T-helper 2 cell (primary cell): Measurements from ENCODE around the gene BIN1.
"Not testable (repeated sequence)": the region's sequence is repeated elsewhere in the genome, so short reads cannot be mapped to it uniquely, and the experiment has no call there.

Experiments
- DNase-seq, 5 experiments: peaks; one replicate each; pipeline versions ENCODE4 v3.0.0 to v3.0.0-alpha.2; 2012 to 2022

BIN1 gene

DNA sequence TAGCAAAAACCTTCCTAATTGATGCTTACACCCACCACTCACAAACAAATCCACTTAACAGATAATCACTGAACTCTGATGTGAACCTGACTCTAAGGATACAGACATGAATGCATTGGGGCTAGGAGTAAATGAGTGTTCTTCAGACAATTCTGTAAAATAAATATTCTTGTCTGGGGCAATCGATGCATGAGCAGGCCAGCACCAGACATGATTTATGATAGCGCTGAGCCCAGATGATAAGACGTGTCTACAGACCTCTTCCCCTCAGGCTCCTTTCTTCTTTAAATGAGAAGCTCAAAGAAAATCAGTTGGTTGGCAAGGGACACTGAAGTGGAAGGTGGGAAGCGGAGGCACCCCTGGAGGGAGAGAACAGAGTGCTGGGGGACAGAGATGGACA lies 27.3 kb upstream of the BIN1 start:
- no peak for DNase-seq

DNA sequence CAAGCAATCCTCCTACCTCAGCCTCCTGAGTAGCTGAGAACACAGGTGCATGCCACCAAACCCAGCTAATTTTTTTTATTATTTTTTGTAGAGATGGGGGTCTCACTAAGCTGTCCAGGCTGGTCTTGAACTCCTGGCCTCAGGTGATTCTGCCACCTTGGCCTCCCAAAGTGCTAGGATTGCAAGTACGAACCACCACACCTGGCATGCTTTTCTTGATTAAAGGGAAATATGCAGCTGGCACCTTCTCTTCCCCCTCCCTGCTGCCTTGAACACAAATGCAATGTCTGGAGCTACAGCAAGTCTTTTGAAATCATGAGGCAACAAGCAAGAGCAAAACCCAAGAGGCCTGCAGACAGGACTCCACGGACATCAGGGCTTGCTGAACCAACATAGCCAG lies 26.8 kb upstream of the BIN1 start:
- DNase-seq, result no peak

DNA sequence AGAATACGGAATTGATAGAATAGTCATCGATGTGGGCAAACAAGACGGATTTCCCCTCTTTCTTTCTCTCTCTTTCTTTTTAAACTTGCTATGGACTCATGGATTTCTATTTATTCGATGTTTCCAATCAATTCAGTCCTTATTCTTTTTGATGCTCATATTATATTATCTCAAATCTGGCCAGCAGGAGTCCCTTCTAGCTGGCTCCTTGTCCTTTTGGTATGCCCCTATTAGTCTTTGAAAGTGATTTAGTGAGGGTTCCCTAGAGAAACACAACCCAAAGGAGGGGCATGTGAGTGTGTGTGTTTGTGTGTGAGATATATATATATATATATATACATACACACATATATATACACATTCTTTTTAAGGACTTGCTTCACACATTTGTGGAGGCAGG lies 23.5 kb upstream of the BIN1 start:
- no peak for DNase-seq

DNA sequence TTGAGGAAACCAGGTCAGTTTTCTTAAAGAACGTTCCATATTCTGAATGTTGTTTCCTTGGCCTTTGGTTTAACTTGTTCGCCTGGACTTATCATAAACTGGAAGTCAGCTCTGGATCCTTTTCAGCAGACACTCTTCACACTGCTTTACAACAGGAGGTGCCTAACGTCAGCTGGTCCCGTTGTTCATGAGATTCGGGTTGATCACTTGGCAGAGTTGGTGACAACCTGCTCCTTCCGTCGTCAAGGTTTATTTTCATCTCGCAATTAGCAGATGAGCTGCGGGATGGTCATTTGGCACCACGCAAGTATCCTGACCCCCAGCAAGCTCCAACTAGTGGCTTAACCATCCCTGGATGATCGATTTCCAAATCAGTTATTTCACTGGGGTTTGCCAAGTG lies 23.0 kb upstream of the BIN1 start:
- DNase-seq, result no peak

DNA sequence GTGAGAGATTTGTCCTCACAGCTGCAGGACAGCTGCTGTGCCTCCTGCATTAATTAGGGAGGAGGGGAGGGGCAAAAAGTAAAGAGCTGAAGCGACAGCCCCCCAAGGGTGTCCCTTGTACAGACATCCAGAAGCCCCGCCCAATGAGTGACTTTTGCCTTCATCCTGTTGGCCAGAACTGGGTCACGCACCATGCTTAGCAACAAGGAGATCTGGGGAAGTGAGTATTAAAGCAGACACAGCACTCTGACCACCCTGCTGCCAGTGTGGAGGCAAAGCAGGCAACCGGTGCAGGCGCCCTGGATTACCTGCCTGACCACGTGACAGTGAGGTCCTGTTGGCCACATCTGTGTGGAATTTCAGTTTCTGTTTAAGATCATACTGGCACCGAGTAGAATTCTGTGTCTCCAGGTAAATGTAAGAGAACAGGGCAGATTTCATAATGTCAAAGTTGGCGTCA lies 21.5 kb upstream of the BIN1 start:
- DNase-seq, result no peak

DNA sequence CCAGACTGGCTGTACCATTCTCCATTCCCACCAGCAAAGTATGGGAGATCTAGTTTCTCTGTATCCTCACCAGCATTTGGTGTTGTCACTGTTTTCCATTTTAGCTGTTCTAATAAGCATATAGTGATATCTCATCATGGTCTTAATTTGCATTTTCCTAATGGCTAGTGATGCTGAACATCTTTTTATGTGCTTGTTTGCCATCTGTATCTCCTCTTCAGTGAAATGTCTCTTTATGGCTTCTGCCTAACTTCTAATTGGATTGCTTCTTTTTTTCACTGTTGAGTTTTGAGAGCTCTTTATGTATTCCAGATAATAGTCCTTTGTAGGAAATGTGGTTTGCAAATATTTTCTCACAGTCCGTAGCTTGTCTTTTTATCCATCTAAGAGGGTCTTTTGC lies 18.9 kb upstream of the BIN1 start:
- DNase-seq, result no peak

DNA sequence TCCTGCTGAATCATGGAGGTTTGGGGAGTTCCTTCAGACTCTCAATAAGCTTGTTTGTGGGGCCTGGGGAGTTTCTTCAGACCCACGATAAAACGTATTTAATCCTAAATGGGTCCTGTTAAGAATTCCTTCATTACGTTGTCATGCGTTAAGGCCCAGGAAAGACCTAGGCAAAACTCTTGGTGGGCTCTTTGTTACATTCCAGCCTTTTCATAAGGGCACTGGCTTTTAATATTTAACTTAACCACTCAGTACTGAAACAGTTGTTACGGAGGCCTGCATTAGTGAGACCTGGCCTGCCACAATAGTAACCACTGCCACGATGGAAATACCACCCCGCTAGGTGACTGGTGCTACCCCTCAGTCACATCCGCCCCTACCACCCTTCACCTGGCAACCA lies 17.5 kb upstream of the BIN1 start:
- no peak for DNase-seq

DNA sequence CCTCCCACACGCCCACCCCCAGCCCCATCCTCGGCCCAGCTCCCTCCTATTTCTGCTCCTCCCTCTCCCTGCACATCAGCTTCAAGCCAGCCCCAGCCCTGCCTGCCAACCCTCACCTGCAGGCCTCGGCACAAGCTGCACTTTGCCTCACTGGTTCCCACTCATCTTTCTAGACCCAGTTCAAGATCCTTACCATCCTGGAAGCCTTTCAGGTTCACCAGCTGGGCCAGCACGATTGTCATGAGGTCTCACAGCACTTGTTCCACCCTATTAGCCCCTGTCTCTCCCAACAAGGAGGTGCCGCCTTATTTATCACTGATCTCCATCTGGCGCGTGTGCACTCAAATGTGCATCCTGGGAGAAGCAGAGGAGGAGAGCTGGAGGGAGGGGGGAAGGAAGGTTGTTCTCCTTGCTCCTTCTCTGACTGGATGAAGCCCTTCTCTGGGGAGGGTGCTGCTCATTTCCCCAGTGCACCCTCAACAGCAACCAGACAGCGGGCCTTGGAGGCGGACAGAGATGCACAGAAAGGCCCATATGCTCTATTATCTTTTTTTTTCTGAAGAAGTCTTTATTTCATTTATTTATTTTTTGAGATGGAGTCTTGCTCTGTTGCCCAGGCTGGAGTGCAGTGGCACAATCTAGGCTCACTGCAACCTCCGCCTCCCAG lies 15.5 kb upstream of the BIN1 start:
- DNase-seq, result no peak

DNA sequence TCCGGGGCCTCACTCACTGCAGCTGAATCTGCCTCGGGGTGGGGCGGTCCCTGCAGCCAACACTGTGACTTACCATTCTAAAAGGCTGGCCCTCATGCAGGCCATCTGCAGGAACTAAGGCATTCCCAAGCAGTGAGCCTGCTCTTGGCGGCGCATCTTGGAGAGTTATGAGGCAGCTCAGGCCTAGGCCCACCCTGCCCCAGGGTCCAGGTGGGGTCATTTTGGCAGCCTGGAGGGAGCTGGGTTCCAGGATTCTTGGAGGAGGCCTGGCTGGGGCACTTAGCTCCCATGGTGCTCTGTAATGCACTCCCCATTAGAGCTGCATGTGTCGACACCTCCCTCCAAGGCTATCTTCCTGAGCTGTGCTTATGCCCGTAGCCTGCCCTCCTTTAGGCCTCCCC lies 14.8 kb upstream of the BIN1 start:
- no peak for DNase-seq

DNA sequence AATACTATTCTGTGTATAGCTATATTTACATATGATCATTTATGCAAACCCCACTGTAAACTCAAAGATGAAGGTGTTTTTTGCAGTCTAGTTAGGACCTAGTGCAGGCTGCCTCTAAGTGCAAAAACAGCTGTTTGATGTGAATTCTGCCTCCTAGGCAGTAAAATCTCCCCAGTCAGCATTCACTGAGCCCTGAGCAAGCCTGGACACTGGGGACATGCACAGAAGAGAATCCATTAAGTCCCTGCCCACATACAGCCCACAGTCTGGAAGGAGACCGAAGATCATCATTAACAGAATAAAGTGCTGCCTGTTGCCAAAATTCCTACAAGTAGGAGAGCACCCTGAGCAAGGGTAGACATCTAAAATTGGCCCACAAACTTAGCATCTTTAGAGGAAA lies 14.4 kb upstream of the BIN1 start:
- no peak for DNase-seq

DNA sequence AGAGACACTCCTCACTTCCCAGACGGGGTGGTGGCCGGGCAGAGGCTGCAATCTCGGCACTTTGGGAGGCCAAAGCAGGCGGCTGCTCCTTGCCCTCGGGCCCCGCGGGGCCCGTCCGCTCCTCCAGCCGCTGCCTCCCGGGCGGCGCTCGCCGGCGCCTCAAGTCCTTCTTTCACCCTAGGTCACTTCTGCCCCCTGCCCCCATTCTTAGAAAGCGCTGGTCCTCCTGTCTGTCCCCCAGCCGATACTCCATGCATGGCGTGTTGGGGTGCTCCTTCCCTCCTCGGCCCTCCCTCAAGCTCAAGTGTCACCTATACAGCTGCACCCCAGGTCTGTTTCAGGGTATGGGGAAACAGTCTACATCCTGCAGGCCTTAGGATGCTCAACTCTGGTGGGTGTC lies 13.5 kb upstream of the BIN1 start:
- DNase-seq, result not testable (repeated sequence)

DNA sequence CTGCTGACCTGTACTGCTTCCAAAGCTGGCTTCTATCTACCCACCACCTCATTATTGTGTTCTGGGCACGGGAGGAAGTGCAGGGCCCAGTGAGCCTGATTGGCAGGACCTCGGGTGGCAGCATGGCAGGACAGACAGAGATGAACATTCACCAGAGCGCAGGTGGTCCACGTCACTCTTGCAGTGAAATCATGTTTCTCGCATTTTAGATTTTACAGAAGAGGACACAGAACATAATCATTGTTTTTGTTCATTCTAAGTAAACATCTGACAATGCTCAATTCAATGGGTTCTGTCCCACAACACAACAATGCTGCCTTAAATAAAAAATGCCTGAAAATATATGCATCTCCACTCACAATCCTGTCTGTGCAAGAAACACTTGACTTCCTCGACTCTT lies 11.5 kb upstream of the BIN1 start:
- no peak for DNase-seq

DNA sequence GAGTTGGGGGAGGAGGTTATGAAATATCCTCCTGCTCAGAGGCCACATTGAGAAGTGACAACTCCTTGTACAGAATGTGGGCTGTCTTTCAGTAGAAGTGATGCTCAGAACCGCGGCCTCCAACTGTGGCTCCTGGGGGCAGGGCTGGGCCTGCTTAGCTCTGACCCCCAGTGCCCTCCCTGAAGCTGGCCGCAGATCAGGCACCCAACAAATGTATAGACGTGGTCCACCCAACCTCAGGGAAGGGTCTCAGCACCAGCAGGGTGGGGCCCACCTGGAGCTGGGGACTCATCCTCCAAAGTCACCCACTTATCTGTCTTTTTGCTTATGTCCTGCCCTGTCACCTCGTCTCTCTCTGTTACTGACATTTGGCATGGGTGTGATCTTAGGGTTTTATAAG lies 11.1 kb upstream of the BIN1 start:
- DNase-seq, result no peak

DNA sequence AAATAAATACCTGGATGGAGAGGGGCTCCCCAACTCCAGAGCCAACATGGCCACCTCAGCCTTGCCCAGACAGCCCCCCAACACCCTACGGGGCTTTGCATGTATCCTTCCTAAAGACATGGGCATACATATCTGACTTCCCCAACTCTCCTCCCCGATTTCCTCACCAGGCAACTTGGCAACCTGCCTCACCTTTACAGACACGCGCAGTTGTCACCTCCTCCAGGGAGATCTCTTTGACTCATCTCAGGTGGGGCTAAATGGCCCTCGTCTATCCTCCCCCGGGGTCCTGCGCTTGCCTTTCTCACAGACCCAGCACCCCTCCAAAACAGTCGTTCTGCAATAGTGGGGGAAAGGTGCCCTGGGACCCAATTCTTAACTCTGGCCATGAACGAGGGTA lies 10.6 kb upstream of the BIN1 start:
- DNase-seq, result no peak

DNA sequence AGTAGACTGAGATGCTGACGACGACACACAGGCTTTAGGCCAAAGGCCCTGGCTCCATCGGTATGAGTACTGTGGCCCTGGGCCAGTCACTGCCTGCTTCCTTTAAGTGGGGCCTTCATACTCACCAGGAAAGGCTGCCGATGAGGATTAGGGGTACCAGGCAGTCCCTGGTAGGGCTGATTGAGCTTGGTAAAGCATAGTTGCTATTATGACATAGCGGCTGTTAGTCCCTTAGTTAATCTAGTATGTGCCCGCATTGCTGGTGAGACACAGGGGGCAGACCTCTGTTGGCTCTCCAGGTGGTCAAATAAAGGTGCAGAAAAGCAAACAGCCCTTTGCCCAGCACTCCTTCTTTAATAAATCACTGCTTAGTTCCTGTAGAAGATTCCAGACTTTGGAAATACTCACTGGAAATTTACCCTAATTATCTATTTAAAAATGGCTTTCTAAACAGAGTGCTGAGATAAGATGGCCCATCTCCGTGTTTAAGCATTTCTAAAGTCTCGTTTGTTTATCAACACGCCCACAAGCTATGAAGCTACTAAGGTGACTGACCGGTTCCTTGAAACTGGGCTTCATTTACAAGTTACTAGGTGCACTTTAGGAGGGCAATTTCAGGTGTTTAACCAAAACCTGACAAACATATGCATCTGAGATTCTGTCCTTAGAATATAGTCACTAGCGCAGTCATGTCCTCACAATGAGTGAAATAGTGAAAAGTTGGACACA lies 8.7 kb upstream of the BIN1 start:
- no peak for DNase-seq

DNA sequence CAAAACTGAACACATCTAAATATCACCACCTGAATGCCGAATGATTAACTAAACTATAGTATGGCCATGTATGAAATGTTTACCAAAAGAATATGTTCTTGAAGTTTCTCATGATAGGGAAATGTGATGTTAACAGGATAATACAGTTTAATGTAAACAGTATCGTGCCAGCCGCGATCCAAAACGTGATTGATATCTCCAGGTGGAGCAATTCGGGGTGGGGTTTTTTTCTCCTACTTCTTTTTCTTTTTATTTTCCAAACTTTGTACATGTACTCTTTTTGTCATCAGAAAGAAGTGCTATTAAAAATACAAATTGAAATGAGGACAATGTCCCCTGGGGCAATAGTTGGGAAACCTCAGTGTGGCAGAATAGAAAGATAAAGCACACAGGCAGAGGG lies 4.0 kb upstream of the BIN1 start:
- no peak for DNase-seq

DNA sequence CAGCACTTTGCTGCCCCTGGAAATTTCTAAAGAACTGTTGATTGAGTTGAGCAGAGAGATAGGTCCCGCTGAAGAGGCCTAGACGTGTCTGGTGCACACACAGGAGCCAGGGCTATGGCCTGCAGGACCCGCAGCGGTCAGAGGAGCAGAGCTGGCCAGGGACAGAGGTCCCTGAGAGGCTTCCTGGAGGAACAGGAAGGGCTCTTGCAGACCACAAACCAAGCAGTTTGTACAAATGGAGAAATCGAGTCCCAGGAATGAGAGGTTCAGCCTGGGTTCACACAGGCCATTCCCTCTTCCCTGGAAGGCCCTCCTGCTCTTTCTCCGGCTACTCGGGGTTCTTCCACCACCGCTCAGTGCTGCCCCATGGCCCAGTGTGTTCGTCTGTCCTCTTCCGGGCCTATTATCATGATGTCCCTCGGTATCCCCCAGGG lies 1.2 kb upstream of the BIN1 start:
- DNase-seq, result no peak

DNA sequence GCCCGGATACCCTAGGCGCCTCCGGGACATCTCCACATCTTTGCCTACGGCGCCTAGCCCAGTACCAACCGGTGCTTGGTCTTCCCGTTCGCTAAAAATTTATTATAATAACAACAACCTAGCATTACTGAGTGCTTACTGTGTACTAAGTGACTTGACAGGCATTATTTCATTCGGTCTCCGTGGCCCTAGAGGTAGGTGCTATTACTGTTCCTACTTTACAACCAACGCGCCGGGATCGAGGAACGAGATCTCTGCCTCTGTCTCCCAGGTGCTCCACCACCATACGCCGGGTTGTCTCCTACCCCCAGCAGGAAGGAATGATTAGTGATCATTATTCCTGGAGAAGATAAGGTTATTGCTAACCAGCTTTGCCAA lies 657 bp upstream of the BIN1 start:
- peak in 1 of 5 experiments; percentile 9 for DNase-seq

DNA sequence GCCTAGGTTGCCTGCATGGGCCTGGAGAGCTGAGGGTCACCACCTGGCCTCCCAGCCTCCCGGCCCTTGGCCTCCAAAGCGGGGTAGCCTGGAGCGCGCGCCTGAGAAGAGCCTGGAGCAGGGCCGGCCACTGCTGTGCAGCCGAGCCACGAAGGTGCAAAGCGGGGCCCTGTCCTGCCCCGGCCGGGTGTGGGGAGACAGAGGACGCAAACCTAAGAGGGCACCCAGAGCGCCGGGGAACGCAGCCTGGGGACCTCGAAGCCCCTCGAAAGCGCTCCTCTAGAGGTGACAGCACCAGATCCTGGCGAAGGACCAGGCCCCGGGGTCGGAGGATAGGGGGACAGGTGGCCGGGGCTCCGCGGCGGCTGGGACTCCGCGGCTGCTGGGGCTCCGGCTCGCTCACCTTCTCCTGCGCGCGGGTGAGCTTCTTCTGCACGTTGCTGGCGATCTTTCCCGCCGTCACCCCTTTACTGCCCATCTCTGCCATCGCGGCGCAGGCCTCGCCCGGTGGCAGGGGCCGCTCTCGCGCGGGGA lies 430 bp downstream of the BIN1 start:
- no peak for DNase-seq

DNA sequence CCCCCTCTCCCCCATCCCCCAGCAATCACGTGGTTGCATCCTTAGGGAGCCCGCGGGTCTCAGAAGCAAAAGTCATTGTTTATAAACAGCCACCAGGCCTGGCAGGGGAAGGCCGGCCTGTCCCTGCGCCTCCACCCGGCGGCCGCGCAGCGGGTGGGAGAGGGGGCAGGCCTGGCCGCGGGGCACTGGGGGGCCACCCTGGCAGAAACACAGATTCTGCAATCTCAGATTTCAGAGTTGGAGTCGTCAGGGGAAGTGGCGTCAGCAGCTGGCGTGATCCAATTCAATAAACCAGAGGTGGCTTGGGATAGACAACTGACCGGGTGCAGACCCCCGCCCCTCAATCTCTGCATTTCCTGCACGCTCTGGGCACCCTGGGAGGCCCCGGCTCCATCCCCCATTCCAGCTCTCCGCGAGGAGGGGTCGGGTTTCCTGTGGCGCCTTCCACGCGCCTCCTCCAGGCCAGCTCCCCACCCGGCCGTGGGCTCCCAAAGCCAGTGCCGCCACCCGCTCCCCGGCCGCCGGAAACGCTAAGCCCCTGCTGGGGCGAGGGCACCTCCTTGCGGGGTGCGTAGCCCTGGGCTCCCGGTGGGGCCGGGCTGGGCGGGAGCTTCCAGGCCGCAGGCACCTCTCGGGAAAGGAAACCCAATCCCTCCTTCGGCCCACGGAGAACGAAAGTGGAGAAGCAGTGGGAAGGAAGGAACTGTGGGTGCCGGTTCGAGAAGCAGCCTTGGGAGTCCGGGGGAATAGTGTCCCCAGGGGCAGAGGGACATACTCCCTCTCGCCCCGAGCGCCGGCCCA lies 1.1 kb downstream of the BIN1 start:
- no peak for DNase-seq

DNA sequence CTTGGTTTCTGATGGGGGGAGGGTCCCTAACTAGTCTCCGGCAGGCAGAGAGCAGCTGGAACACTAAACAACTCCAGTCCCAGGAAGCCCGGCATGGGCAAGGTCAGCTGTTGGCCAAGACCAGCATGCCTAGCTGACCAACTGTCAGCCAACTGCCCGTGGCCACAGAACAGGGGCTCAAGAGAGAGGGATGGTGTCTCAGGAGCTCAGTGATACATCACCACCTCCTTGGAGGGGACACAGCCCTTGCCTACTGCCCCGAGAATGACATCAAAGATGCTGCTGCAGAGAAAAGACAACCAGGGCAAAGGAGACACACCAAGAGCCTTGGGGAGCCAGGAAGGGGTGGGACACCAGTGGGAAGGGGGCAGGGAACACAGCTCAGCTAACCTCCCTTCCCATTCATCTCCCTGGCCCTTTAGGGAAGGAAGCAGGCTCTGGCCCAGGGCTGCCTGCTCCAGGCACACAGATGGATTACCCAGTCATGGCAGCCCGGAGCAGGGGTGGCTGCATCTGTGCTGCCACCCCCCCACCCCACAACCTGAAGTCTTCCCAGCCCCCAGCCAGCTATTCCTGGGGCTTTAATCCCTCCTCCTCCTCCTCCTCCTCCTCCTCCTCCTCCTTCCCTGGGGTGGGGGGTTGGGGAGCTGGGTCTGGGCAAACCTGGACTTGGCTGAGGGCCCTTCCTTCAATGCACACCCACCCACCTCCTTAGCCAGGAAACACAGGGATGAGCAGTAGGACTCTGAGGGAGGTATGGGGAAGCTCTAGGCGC lies 1.9 kb downstream of the BIN1 start:
- DNase-seq, result no peak

DNA sequence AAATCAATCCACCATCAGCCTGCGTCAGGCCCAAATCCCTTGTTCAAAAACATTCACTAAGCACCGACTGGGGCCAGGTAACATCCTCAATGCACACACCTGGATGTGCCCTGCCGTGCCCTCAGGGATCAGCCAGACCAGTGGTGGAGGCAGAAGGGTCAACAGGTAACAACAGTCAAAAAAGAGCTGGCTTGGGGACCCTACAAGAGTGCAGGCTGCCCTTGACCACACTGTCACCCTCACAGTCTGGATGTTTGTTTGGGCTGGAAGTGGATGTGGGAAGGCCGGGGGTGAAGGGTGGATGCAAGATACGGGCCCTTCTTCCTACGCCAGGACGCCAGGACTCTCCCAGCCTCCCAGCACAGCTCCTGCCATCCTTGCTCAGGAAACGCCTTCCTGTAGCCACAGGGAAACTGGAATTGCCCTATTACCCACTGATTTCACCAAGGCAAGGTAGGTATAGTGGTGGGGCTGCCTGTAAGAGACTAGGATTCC lies 2.7 kb downstream of the BIN1 start:
- DNase-seq, result no peak
